Stimulated activated naive CD4-positive, alpha-beta T cell treated with Interleukin-2 at 50 U/mL for 16 hours (primary cell): ENCODE results near the gene ANXA2.
A peak's percentile ranks its signal among the peaks of the same experiment; 100 is the strongest.

ENCODE experiments used
- DNase-seq: peaks from one replicate; lab custom pipeline; 2025; lab: John Stamatoyannopoulos, UW

The ANXA2 gene

GRCh38 chr15:60389261-60390077, 8.3 kb downstream of the ANXA2 start:
- peak; percentile 47 for DNase-seq

GRCh38 chr15:60387321-60387720, 10.5 kb downstream of the ANXA2 start:
- DNase-seq, result no peak

- DNase-seq, result no peak
These were observed 11.2 kb downstream of the ANXA2 start for GRCh38 chr15:60386615-60387014.

GRCh38 chr15:60385620-60386552, 11.9 kb downstream of the ANXA2 start:
- no peak for DNase-seq

- DNase-seq, result no peak
These were observed 13.2 kb downstream of the ANXA2 start for GRCh38 chr15:60384526-60385126.

GRCh38 chr15:60384053-60384452, 13.7 kb downstream of the ANXA2 start:
- DNase-seq, result no peak

- DNase-seq, result no peak
These were observed 14.8 kb downstream of the ANXA2 start for GRCh38 chr15:60382773-60383674.

GRCh38 chr15:60381148-60381788, 16.5 kb downstream of the ANXA2 start:
- DNase-seq, result no peak

GRCh38 chr15:60379525-60380274, 18.1 kb downstream of the ANXA2 start:
- DNase-seq, result no peak

- DNase-seq, result no peak
These were observed 18.6 kb downstream of the ANXA2 start for GRCh38 chr15:60379185-60379524.

- DNase-seq, result no peak
These were observed 21.1 kb downstream of the ANXA2 start for GRCh38 chr15:60376677-60377095.

GRCh38 chr15:60375306-60375705, 22.5 kb downstream of the ANXA2 start:
- no peak for DNase-seq

- DNase-seq, result no peak
These were observed 23.1 kb downstream of the ANXA2 start for GRCh38 chr15:60374628-60375081.

GRCh38 chr15:60374209-60374608, 23.6 kb downstream of the ANXA2 start:
- no peak for DNase-seq

- no peak for DNase-seq
These were observed 24.0 kb downstream of the ANXA2 start for GRCh38 chr15:60373745-60374144.

GRCh38 chr15:60373327-60373726, 24.5 kb downstream of the ANXA2 start:
- no peak for DNase-seq

- DNase-seq, result no peak
These were observed 25.0 kb downstream of the ANXA2 start for GRCh38 chr15:60372756-60373155.

- DNase-seq, result no peak
These were observed 25.6 kb downstream of the ANXA2 start for GRCh38 chr15:60372227-60372626.

GRCh38 chr15:60371175-60372051, 26.4 kb downstream of the ANXA2 start:
- peak; percentile 30 for DNase-seq

- DNase-seq, result no peak
These were observed 27.0 kb downstream of the ANXA2 start for GRCh38 chr15:60370869-60371136.
